ENCODE results near the gene HAVCR1.

- TF ChIP-seq EZH2 (IDR thresholded peaks at IDR 0.05; ENCODE audit: borderline replicate concordance, low read depth, low read length, poor library complexity, severe bottlenecking) (no peak), CTCF (conservative IDR thresholded peaks at IDR 0.05; ENCODE audit: low read depth, low read length) (no peak)
Measured at GRCh38 chr5:157088342-157088990, 29.6 kb upstream of the HAVCR1 start.

Measured in A673 (cell line).